Left ventricle myocardium superior (tissue), 1 donor: Measurements from ENCODE around the gene TMEM170A. TPM values are rescaled to one million over a fixed set of nuclear protein-coding genes. Genes with fewer than 3 reads are reported as not detected.
"Not testable (repeated sequence)": the region's sequence is repeated elsewhere in the genome, so short reads cannot be mapped to it uniquely, and the experiment has no call there.

Experiments
- ATAC-seq: fragments of 200-7000 bp; cut with Tn5 transposase; one replicate; pipeline ENCODE4 v1.9.1; 2020; ENCODE audit warnings: mild to moderate bottlenecking, moderate library complexity
- DNase-seq: peaks from one replicate; pipeline ENCODE4 v3.0.0-alpha.2; 2020
- intact Hi-C: fragments of 100-400 bp; cut with micrococcal nuclease; formaldehyde crosslinking; loops from one replicate; pipeline ENCODE4 v1.11.0; 2022
- long read RNA-seq: library from polyadenylated mRNA; unstranded; transcript quantifications from one replicate; pipeline ENCODE4 v2.0.0, GENCODE V29; 2021
- total RNA-seq: library from RNA; stranded (reverse); fragmentation: NEBNext Ultra II Directional; extraction: Animal tissue kit (Norgen Biotek cat#: 25700); gene quantifications from one replicate; pipeline ENCODE4 v1.2.1, GENCODE V29; 2021
- donor health status: DM: no; HTN: yes; CAD: no; lungs with severe emphysema.

The TMEM170A gene, protein sequence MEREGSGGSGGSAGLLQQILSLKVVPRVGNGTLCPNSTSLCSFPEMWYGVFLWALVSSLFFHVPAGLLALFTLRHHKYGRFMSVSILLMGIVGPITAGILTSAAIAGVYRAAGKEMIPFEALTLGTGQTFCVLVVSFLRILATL
- 8.6 TPM for total RNA-seq
- long read RNA-seq, full-length matches to known transcripts = 17 of 19 reads
- long read RNA-seq, partial matches to known transcripts = 0 of 19 reads
- long read RNA-seq, other reads (novel, unspliced or antisense) = 2 of 19 reads

DNA sequence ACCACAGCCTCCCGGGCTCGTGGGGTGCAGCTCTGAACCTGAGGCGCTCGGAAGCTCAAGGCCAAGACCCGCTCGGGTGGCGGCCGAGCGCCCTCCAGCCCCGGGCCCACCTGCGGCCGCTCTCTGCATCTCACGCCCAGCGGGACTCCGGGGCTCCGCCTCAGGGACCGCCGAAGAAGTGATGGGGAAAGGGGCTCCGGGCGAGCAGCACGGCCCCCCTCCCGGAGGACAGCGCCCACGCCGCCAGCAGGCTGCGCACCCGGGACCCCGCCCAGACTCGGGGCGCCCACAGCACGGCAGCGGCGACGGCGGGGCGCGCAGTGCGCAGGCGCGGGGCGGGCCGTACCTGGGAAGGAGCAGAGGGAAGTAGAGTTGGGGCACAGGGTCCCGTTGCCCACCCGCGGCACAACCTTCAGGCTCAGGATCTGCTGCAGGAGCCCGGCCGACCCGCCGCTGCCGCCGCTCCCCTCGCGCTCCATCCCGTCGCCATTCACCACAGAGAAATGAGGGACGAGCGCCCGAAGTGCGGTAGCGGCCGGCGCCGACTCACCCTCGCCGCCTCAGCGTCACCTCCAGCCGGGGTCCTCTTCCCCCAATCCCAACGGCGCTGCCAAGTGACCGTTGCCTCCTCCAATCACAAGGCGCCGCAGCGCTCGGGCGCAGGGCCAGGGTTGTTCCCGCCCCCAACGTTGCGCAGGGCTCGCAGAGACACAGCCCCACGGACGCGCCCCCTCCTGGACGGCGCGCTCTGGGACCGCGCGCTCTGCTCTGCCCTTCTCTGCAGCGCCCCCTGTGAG is at the start of gene TMEM170A:
Gene TMEM170A, minus strand, starts transcription at position 568 of the 797 bp plus-strand sequence. Its CDS starts 89 bp downstream, at position 479.
- ATAC-seq (peak; percentile 98), DNase-seq (peak; percentile 100)
- intact Hi-C loops = no loop called here

DNA sequence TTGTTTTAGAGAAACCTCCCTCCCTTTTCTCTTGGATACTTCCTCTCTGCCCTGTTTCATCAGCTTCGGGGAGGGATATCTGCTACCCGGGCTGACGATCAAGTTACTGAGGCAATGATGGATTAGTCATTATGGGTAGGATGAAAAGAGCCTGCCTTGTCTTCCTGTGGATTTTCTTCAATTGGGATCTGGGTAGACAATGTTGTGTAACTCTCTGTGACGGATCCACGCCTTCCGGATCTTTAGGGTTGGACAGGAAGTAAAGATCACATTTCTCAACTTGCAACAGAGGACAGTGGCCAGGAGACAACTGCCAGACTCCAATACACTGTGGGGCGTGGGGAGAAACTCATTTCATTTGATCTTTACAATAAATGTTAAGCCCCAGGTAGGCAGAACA is 42.1 kb upstream of the TMEM170A start:
- ATAC-seq (peak; percentile 83), DNase-seq (no peak)
- intact Hi-C loops = no loop called here

DNA sequence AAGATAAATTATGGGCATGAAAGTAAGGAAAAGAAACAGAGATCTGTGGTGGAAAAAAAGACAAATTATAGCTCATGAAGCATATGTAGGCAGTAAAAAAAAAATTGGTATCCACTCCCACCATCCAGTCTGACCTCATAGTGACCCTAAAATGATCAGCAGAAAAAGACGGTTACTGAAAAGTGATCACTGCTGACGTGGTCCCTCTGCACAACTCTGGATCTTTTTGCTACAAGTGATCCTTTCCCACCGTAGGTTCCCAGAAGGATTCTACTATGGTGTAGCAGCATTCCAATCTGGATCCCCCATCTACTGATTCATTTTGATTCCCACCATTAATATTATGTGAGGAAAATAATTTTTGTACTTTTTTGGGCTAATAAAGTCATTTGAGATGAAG is 41.6 kb upstream of the TMEM170A start:
- intact Hi-C loops = no loop called here
- no peak for DNase-seq
- no peak for ATAC-seq

DNA sequence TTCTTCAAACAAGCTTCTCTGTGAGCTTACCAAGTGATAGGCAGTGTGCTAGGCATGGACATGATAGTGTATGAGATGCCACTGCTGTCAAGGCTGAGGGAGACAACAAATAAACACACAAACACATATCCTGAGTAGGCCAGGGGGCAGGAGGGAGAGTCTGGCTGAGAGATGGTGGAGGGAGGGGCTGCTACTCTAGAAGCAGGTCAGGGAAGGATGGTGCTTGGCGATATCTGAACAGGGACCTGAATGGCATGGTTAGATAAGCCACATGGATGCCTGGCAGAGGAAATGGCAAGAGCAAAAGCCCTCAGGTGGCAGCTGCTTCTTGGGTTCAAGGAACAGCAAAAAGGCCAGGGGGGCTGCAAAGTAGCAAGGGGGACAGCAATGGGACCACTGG is 39.3 kb upstream of the TMEM170A start:
- ATAC-seq (no peak), DNase-seq (no peak)
- intact Hi-C loops = no loop called here

DNA sequence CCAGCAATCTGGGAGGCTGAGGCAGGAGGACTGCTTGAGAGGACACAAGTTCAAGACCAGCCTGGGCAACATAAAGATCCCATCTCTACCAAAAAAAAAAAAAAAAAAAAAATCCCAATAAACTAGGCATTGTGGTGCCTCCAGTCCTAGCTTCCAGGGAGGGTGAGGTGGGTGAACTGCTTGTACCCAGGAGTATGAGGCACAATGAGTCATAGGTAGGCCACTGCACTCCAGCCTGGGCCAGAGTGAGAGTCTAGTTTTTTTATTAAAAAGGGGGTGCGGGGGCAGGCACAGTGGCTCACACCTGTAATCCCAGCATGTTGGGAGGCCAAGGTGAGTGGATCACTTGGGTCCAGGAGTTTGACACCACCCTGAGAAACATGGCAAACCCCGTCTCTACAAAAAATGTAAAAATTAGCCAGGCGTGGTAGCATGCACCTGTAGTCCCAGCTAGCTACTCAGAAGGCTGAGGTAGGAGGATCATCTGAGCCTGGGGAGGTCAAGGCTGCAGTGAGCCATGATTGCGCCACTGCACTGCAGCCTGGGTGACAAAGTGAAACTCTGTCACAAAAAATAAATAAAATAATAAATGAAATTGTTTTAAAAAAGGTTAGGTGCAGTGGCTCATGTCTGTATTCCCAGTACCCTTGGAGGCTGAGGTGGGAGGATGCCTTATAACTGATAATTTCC is 38.6 kb upstream of the TMEM170A start:
- DNase-seq = no peak
- ATAC-seq = no peak
- intact Hi-C loops = no loop called here

DNA sequence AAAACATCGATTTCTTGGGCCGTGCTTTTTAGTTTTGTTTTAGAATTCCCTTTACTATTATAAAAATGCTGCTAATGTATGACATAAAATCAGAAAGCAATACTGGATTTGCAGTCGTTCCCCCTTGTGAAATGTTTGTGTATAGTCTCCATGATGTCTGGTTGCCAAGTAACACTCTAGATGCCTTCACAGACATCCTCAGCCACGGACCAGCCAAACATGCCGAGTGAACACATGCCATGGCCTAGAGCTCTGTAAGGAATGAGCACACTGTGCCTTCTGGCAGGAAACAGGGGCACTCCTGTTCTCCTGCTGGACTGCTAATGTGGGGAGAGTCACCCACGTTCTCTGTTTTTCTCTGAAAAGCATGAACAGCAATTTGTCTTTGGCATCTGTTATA is 37.3 kb upstream of the TMEM170A start:
- peak; percentile 78 for ATAC-seq
- intact Hi-C loops = not testable (repeated sequence)
- peak; percentile 74 for DNase-seq

DNA sequence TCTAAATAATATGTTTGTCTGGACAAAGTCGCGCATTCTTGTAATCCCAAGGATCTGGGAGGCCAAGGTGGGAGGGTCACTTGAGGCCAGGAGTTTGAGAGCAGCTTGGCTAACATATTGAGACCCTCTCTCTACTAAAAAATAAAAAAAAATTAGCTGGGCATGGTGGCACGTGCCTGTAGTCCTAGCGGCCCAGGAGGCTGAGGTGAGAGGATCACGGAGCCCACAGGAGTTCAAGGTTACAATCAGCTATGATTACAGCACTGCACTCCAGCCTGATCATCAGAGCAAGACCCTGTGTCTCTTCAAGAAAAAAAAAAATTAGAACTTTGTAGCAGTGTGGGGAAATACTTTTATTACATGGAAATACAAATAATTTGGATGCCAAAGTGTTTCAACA is 36.9 kb upstream of the TMEM170A start:
- no peak for DNase-seq
- ATAC-seq = no peak
- intact Hi-C loops = no loop called here

DNA sequence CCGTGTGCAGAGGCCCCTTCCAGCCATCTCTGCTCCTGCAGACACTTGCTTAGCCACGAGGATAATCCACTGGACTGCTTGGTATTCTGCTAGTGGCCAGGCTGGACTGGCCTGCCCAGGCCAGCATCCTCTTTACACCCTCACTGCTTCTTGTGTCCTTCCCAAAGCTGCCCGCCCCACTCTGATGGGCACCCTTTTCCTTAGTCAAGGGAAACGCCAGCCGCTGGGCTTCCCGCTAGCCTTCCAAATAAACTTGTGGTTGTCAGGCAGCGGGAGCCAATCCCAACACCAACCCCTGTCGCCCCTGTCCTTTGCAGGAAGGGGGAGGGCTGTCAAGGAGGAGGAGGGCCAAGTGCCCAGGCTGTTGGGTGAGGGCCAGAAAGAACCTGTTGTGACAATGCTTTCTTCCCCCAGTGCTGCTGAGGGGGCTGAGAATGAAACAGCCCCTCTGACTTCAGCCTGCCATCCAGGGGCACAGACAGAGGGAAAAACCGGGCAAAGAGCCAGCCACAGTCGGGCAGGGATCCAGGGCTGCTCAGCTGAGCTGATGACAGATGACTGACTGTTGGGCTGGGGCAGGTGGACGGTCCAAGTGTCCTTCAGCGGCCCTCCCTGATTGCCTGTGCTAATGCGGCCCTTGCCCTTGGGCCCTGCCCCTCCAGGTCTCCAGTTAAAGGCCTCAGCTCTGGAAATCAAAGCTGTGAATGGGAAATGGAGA is 34.3 kb upstream of the TMEM170A start:
- intact Hi-C loops = not testable (repeated sequence)
- DNase-seq (peak; percentile 87), ATAC-seq (peak; percentile 86)

DNA sequence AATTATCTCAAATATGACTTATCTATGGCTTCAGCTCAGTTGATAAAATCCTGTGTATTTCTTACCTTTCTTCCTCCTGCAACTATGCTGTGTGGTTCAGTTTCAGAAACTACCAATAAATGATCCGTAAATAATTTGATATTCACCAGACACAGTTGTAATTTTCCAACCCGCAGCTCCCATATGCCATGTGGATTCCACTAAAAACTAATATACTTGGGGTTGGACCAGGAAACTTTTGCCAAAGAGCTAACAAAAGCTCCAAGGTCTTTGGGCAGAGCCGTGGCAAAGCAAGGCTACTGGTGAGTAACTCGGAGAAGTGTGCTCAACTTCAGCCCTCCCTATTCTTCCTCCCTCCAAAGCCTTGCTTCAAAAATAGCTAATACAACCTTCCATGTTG is 33.1 kb upstream of the TMEM170A start:
- intact Hi-C loops = no loop called here
- ATAC-seq (no peak), DNase-seq (no peak)

DNA sequence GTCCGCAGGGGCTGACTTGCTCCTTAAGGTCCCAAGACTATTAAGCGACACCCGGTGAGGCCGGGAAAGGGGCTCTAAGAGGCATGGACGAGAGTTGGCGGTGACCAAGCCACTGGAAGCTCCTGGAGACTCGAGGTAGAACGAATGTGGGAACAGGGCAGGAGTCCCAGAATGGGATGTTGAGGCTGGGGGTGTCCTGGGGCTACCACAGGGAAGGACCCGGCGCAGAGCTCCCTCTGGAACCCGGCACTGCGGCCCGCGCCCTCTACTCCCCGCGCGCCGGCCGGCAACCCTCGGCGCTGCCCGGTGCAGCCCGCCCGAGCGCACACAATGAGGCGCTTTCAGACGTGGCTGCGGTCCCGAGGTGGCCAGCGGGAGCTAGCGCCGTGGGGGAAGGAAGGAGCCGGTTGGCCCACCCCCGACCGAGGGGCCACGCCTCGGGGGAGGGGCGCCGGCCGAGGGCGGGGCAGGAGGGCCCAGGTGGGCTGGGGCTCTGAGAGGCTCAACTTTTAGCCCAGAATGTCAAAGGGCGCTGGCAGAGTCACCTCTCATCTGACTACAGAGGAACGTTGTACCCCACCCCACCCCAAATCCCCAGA is 30.7 kb upstream of the TMEM170A start, which contains the start of gene CHST6:
Gene CHST6, minus strand, starts transcription at position 366 of the 599 bp plus-strand sequence. CDS start 15,613 bp downstream, outside the sequence.
- intact Hi-C loops = no loop called here
- DNase-seq (peak; percentile 66), ATAC-seq (peak; percentile 69)

DNA sequence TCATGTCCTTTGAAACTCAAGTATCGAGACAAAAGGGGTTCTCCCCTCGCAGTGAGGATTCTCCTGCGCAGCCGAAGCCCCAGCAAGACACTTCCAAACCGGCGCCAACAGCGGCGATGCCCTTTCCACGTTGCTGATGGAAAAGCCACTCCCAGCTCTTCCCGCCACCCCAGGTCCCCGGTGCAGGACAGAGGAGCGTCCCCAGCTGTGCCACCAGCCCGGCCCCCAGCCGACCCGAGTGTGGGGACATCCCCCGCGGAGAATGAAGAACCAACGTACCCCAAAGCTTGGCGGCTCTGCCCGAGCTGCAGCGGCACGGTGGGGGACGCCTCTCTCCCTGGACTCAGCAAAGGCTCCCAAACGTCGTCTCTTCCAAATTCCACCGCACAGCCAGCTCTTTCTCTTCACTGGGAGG is 30.2 kb upstream of the TMEM170A start:
- DNase-seq (no peak), ATAC-seq (no peak)
- intact Hi-C loops = no loop called here

DNA sequence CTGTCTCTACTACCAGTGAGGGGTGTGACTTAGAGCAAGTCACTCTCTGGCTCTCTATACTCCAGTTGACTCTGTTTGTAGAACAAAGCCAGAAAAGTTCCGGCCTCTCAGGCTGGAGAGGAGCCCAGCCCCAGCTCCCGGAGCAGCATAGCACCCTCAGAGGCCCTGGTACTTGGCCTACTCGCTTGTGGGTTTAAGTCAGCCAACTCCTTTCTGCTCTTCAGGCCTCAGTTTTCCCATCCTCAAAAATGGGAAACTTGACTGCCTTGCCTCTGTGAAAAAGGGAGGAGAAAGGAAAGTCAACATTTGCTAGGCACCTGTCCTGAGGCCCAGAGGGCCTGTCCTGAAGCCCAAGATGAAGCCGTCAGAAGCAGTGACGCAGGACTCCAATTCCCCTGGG is 29.7 kb upstream of the TMEM170A start:
- ATAC-seq (no peak), DNase-seq (no peak)
- intact Hi-C loops = no loop called here

DNA sequence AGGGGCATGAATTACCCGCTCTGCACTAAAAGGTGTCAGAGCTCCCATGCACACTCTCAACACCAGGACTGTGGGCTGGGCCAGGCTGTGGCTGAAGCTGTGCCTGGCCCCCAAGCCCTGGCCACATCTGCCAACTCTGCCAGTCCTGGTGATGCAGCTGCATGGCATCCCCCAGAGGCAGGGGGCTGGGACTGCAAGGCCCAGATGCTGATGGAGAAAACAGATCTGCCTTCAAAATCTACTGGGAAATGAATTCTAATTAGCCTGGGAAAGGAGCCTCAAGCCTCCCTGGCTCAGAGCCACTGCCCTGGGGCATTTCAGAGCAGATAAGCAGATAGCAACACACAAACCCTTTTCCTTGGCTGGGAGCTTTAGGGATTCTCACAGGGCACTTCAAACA is 27.4 kb upstream of the TMEM170A start:
- ATAC-seq = no peak
- DNase-seq = no peak
- intact Hi-C loops = no loop called here

DNA sequence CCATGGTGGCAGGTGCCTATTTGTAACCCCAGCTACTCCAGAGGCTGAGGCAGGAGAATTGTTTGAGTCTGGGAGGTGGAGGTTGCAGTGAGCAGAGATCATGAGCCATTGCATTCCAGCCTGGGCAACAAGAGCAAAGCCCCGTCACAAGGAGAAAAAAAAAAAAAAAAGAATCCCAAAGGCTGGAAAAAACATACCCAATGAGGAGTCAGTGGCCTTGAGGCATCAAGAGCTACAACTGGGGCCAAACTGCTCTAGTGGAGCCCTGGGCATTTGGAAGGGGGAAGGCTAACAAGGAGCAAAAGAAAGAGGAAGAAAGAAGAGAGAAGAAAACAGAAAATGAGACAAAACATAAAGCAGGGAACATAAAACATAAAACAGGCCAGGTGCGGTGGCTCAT is 23.8 kb upstream of the TMEM170A start:
- ATAC-seq (no peak), DNase-seq (no peak)

DNA sequence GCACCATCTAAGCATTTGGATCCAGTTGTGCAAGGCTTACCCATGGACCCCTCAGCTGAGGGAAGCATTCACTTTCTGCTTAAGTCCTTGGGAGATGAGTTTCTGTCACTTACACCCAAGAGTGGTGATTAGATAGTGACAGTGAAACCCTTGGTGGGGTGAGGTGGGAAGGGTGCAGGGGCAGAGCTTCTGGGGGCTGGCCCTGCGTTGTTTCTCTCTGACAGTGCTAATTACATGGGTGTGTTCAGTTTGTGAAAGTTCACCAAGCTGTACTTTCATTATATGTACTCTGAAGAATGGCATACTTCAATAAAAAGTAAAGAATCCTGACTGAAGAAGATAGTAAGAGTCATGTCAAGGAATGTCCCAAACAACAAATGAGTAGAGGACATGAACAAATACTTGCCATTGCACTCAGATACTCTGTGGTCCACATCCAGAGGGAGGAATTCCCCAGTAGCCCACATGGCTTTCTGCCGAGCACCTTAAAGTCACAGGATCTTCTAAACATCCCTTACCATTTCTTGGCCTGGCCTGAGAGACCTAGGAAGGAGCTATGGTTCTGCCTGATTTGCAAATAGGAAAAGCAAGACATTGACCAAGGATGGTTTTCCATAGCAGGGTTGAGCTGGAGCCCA is 22.3 kb upstream of the TMEM170A start:
- ATAC-seq = no peak
- intact Hi-C loops = no loop called here
- no peak for DNase-seq

More for the DNA sequence above, 23.8 kb upstream of the TMEM170A start:
- intact Hi-C loops = no loop called here

DNA sequence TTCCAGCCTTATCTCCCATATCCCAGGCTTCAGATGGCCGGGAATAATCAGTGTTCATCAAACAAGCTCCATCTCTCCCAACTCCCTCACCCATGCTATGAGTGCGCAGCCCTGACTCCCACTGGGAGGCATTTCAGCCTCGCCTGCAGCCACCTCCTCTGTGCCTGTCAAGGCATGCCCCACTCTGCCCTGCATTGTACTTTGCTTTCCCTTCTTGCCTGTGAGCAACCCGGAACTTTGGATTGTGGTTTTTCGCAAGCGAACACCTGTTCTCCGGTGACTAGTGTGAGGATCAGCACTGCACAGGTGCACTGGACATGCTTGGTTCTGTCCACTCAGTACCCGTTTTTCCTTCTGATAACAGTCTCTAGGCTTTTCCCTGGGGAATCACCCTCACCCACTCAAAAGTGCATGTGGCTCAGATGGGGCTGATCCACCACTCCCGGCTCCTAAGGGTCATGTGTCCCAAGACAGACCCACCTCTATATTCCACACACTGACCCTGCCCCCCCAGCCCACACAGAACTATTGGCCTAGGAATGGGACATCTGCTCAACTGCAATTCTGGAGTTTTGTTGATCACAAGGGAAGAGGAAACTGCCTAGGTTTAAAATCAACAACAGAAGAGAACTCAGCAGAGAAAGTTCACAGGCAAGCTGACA is 21.7 kb upstream of the TMEM170A start:
- ATAC-seq (no peak), DNase-seq (no peak)
- intact Hi-C loops = no loop called here

DNA sequence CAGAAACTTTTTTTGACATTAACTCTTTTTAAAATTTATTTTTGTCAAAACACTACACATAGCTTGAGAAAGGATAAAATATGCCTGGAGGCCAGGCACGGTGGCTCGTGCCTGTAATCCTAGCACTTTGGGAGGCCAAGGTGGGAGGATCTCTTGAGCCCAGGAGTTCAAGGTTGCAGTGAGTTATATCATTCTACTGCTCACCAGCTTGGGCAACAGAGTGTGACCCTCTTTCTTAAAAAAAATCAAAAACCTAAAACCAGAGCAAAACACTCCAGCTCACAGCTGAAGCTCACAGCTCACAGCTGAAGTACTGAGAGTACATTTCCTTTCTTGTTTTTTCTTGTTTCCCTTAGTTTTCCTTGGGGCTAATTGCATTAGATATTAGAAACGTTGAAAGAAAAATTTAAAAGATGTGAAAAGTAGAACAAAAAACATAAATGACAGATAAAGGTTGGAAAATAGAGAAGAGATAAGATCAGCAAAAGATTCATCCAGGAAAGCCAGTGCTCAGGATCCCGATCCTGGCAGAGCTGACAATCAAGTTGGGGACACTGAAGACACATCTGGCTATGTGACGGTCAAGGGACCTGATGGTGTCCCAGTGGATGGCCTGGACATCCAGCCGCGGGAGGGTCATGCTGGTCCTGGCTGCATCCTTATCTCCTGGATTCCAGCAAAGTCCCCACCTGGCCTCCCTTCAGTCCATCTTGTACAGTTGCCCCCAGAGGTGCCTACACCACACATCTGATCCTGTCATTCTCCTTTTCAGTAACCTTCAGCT is 20.9 kb upstream of the TMEM170A start:
- ATAC-seq (no peak), DNase-seq (no peak)
- intact Hi-C loops = no loop called here
